Amygdala (tissue), 56 donors: Measurements from ENCODE around the gene SMG9.

Experiments used
- DNase-seq, 56 donors: peaks; one replicate each; lab custom pipeline; 2025; lab: John Stamatoyannopoulos, UW

Gene SMG9

DNA sequence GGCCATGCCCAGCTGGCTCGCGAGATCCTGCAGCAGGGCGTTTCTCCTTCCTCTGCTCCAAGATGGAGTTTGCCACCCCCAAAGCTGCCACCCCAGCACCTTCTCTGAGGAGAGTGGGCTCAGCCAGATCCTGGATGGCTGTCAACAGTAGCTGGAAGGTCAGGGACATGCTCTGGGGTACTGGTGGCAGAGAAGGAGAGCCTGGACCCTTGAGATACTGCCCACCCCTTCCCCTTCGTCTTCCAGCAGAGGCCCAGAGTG is 27.2 kb downstream of the SMG9 start:
- no peak for DNase-seq

DNA sequence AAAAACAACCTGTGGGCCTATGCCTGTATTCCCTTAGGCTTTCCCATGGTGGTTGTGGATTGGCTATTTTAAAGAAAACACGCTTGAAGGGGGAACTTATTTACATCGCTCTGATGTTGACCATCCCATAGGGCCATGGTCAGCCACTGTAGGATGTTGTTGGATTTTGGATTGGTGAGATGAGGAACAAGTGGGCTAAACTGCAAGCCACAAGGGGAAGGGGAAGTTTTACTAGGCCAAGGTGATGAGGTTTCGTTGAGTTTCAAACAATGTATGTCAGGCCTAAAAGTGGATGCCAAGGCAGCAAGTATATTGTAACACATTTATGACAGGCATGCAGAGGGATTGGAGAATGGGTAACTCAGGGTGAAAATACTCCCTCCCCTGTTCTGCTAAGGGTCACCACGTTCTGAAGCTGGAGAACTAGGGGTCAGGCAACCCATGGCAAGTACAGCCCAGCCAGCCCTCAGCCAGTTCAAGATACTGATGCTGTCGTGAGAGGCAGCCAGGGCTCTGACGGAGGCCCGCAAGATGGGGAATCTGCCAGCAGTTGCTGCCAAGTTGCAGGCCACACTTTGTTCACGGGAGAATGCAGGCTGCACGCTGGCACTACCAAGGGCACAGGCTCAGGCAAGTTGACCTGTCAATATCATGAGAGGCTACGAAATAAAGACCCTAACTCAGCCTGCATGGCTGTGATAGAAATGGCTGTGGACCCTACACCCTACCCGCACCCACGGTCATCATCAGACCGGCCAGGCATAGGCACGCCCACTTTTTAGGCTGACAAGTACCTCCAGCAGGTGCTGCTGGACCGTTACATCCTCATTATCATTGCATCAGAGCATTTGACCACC is 27.8 kb downstream of the SMG9 start:
- DNase-seq = peak in 7 of 56 donors; percentile 7 to 38 (median 11)

DNA sequence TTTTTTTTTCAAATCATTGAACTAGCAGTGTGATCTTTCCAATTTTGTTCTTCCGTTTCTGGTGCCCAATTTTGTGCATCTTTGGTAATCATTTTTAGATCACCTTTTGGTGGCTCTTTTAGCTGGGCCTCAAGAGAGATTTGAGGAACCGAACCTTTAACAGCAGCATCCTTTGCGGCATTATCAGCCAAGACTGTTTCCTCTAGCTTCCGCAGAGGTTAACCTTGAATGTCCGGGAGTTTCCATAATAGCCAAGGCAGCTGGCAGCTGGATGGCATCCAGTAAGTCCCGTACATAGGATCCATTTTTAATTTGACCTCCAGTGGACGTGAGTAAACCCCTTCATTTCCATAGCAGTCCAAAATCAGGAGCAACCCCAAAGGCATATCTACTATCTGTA is 29.3 kb downstream of the SMG9 start:
- DNase-seq = no peak

DNA sequence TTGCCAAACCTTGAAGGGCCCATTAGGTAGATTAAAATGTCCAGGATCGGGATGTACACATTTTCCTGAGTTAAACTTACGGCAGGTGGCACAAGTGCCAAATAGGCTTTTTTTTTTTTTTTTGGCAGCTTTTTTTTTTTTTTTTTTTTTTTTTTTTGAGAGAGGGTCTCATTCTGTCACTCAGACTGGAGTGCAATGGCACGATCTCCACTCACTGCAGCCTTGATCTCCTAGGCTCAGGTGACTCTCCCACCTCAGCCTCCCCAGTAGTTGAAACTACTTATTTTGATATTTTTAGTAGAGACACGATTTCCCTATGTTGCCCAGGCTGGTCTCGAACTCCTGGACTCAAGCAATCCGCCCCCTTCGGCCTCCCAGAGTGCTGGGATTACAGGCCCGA is 29.9 kb downstream of the SMG9 start:
- DNase-seq = no peak

DNA sequence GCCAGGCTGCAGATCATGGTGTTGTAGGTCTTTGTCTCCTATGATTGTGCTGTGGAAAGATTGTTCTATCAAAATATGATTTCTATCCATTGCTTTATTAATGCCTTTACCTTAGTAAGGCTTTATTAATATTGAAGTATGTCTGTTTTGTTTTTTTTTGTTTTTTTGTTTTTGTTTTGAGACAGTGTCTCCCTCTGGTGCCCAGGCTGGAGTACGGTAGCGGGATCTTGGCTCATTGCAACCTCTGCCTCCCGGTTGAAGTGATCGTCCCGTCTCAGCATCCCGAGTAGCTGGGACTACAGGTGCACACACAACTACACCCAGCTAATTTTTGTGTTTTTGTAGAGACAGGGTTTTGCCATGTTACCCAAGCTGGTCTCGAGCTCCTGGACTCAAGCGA is 31.2 kb downstream of the SMG9 start:
- DNase-seq = no peak

DNA sequence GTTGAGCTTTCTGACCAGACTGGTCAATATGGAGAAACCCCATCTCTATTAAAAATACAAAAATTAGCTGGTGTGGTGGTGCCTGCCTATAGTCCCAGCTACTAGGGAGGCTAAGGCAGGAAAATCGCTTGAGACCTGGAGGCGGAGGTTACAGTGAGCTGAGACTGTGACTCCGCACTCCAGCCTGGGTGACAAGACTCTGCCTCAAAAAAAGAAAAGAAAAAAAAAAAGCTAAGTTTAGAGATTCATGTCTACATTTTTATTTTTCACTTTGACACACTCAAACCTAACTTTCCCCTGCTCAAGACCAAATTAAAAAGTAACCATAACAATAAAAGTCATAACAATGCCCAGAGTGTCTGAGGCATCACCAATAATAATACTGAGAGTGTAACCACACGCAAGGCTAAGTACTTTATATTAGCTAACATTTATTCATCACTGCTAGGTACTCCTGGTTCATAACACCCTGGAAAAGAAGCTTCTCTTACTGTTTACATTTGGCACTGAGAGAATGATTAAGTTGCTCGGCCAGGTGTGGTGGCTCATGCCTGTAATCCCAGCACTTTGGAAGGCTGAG is 33.2 kb downstream of the SMG9 start:
- DNase-seq = no peak

DNA sequence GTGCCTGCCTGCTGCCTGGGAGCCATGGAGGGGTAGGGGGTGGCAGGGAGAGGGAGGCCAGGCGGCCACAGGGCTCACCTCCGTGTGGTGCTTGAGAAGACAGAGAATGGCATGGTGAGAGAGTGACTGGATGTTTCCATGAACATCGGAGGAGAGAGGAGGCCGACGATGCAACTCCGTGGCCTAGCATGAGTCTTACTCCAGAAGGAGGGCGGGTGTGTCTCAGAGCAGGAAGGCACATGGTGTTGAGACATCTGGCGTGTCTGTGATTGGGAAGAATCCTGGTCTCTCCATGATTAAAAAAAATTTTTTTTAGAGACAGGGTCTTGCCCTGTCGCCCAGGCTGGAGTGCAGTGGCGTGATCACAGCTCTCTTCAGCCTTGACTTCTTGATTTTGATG is 33.8 kb downstream of the SMG9 start:
- no peak for DNase-seq

DNA sequence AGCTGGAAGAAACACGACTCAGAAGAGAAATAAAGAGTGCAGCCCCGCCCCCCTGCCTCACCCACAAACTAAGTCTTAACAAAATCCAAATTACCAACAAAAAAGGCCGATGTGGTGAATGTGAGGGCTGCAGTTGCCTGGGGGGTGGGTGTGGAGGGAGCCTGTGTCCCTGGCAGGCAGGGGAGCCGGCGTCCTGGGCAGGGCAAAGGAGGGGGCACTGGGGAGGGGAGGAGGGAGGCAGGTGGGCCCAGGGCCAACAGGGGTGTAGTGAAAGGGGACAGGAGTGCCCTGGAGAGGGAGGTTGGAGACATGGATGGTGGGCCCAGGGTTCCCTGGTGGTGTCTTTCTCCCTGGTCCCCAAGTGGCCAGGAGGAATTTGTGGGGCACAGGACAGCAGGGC is 34.8 kb downstream of the SMG9 start:
- DNase-seq = no peak

DNA sequence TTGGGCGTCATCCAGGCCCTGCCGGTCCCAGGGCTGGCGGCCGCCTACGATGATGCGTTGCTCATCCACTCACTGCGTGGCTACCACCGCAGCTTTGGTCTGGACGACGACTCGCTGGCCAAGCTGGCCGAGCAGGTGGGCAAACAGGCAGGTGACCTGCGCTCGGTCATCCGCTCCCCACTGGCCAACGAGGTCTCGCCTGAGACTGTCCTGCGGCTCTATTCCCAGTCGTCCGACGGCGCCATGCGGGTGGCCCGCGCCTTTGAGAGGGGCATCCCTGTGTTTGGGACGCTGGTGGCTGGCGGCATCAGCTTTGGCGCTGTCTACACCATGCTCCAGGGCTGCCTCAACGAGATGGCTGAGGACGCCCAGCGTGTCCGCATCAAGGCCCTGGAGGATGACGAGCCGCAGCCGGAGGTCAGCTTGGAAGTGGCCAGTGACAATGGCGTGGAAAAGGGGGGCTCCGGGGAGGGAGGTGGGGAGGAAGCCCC is 35.3 kb downstream of the SMG9 start:
- DNase-seq = no peak

DNA sequence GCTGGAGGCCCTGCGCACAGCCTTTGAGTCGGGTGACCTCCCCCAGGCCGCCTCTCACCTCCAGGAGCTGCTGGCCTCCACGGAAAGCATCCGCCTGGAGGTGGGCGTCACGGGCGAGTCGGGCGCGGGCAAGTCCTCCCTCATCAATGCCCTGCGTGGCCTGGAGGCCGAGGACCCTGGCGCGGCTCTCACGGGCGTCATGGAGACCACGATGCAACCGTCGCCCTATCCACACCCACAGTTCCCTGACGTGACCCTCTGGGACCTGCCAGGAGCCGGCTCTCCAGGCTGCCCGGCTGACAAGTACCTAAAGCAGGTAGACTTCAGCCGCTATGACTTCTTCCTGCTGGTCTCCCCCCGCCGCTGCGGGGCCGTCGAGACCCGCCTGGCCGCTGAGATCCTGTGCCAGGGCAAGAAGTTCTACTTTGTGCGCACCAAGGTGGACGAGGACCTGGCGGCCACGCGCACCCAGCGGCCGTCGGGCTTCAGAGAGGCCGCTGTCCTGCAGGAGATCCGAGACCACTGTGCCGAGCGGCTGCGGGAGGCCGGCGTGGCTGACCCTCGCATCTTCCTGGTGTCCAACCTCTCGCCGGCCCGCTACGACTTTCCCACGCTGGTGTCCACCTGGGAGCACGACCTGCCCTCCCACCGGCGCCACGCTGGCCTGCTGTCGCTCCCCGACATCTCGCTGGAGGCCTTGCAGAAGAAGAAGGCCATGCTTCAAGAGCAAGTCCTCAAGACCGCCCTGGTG is 36.0 kb downstream of the SMG9 start:
- DNase-seq = no peak

DNA sequence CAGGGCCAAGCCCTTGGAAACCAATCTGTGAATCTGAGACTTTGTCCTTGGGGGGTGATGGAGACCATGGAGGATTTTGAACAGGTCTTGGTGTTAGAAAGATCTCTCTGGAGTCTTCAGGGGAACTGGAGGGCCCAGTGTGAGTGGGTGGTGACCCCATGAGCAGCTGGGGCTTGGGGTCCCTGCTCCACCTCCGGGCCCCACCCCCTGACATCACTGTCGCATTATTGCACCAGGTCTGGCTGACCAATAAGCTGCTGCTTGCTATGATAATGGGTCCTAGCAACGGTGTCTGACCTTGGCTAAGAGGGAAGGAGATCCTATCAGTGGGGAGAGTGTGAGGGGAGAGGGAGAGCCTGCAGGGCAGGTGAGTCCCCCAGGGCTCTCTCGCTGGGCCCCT is 39.0 kb downstream of the SMG9 start, which contains the start of gene IRGC:
IRGC (plus strand) TSS at position 301 of the 400 bp plus-strand sequence. CDS start 2,483 bp downstream, outside the sequence.
- no peak for DNase-seq

DNA sequence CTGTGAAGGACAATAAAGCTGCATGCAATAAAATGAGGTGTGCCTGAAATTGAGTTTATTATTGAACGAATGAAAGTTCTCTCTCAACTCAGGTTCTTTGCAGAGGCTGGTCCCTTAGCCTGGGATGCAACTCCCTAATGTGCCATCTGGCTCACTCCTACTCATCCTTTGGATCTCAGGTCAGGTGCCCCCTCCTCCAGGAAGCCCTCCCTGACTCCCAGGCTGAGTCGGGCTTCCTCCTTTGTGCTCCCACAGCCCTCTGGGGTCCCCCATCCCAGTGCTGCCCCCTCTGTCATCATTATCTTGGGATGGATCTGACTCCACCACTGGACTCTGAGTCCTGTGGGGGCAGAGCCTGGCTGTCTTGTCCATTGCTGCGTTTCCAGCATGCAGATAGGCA is 41.6 kb downstream of the SMG9 start:
- DNase-seq = no peak

DNA sequence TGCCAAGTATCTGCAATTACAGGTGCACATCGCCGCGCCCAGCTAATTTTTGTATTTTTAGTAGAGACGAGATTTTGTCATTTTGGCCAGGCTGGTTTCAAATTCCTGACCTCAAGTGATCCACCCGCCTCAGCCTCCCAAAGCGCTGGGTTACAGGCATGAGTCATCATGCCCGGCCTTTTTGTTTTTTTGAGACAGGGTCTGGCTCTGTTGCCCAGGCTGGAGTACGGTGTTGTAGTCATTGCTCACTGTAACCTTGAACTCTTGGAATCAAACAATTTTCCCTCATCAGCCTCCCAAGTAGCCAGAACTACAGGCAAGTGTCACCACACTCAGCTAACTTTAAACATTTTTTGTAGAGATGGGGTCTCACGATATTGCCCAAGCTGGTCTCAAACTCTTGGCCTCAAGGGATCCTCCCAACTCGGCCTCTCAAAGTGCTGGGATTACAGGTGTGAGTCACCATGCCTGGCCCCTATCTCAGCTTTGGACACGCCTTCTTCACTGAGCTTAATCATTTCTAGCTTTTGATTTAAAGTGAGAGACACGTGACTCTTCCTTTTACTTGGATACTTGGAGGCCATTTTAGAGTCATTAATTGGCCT is 42.9 kb downstream of the SMG9 start:
- DNase-seq = no peak

DNA sequence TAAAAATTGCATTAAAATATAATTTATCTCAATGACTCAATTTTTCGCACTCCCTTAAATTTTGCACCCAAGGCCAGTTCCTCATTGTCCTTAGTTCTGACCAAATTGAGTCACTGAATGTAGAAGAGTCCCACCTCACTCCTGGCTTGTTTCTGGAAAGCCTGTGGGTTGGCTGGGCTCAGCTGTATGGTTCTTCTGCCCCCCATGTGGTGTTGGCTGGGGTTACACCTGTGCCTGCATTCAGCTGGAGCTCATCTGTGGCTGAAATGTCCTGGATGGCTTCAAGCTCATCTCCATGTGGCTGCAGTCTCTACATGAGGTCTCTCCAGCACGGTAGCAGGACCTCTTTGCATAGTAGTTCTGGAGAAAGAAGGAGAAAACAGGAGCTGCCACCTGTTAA is 46.0 kb downstream of the SMG9 start:
- DNase-seq = no peak

DNA sequence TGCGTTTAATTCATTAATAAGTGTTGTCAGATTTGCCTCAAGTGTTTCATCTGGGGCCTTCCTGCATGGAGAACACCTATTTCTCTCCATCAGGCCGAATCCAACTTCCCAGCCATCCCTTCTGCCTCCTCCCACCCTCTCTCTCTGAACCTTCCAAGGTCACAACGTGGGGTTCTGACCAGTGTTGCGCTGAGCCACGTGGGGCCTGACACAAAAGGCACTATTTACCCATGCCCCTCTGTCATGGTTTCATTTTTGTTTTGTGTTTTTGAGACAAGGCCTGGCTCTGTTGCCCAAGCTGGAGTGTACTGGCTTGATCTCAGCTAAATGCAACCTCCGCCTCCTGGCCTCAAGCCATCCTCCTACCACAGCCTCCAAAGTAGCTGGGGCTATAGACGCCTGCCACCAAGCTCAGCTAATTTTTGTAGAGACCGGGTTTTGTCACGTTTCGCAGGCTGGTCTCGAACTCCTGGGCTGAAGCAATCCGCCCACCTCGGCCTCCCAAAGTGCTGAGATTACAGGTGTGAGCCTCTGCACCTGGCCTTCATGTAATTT is 47.5 kb downstream of the SMG9 start:
- DNase-seq = no peak

DNA sequence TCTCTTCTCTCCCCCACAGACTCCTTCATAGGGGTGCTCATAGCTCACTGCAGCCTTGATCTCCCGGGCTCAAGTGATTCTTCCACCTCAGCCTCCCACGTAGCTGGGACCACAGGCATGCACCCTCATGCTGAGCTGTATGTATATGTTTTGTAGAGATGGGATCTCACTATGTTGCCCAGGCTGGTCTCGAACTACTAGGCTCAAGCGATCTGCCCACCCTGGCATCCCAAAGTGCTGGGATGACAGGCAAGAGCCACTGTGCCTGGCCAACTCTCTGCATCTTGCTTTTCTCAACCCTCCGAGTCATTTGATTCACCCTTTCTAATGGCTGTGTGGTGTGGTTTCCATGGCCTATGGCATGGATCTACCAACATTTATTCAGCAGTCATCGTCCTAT is 49.0 kb downstream of the SMG9 start:
- no peak for DNase-seq

DNA sequence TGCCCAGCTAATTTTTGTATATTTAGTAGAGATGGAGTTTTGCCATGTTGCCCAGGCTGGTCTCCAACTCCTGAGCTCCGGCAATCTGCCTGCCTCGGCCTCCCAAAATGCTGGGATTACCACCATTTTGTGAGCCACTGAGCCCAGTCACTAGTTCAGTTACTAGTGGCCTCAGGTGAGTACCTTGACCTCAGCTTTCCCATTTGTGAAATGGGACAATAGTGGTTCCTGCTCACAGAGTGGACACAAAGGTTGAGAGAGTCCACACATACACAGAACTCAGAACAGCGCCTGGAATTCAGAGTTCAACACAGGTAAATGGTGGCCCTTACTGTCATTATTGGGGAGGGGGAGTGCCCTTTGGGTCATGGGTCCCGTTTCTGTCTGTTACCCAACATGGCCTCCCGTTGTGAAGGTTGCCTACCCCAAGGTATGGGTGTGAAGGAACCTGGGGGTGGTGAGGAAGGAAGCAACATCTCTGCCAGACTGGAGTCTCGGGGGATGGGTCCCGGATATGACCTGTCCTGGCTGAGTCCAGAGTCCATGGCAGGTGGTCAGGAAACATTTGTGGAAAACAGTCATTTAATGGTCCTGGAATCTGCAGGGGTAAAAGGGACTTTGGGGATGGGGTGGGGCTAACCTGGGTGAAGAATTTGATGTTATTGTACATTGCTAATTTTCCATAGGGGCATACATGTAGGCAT is 50.6 kb downstream of the SMG9 start:
- no peak for DNase-seq

DNA sequence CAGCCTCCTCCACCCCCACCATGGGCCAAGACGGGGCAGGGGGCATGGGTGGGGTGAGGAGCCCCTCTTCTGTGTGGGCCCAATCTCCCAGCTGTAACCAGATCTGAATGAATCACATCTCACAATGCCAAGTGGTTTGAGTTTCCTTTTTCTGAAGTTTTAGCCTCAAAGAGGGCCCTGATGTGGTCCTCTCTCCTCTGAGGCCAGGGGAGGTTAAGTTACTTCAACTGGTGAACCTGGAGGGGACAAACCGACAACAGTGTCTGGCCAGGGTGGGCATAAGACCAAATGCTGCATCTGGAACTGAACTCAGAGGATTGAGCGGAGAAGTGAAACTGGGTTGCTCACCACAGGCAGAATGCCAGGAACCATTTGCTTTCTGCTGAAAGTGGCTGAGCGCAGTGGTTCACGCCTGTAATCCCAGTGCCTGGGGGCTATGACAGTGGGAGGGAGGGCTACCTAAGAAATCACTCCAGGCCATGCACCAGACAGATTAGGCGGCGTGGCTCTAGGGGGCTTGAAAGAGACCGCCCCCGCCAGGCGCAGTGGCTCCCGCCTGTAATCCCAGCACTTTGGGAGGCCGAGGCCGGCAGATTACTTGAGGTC is 54.3 kb downstream of the SMG9 start:
- peak in 32 of 56 donors; percentile 1 to 52 (median 15) for DNase-seq

DNA sequence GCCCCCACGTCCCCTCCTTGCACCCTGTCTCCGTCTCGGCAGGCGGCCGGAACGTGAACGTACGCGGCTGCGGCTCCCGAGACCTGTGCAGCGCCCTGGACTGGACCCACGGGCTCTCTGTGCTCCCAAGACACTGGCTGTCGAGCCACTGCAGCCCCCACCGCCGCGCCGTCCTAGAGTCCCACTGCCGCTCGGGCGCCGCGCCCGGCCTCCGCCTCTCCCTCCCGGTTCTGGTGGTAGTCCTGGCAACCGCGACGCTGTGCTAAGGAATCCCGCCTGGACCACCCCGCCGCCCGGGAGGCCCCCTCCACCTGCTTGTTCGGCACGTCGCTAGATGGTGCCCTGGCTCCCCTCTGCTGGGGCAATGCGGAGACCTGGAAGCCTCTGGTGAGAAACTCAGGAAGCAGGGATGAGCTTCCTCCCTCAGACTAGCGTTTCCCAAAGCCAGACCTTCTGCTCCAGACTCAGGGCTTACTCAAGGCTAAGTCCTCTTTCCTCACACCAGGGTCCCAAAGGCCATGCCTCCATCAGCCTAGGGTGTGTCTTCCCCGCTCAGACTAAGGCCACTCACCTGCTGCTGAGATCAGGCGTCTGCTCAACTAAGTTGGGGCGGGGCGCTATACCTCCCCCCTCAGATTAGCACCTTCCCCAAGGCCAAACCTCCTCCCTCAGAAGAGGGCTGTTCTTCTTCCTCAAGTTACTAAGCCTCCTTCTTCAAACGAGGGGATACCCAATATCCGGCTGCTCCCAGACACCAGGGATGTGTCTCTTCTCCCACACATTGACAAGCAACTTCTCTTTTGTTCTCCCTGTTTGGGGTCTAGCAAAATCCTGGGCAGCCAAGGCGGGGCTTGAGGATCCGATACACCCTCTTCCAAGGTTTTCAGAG is 55.0 kb downstream of the SMG9 start:
- peak in 29 of 56 donors; percentile 3 to 60 (median 15) for DNase-seq
